GM12878 (cell line): ENCODE results near the gene ITLN1.

Experiments used
- CBX5 ChIP-seq: sonication (generic); IDR thresholded peaks from 2 replicates; pipeline ENCODE4 v1.6.1; 2016; ENCODE audit warnings: low read depth, moderate library complexity, mild to moderate bottlenecking, inconsistent platforms
- CTCF ChIP-seq, 3 experiments: IDR thresholded peaks in 2 of 3; conservative IDR thresholded peaks in 1 of 3; 2 replicates each; pipeline ENCODE4 v1.5.1; 2011; ENCODE audit warnings: low read depth in 3 of 3, low read length in 3 of 3, mild to moderate bottlenecking in 3 of 3, control low read depth in 2 of 3, moderate library complexity in 2 of 3, inconsistent platforms in 1 of 3, mixed read lengths in 1 of 3; ENCODE audit not compliant: control insufficient read depth in 2 of 3, insufficient read depth in 1 of 3; ENCODE audit errors: extremely low read depth in 1 of 3
- FOXM1 ChIP-seq: IDR thresholded peaks from 2 replicates; pipeline ENCODE4 v1.6.1; 2012; ENCODE audit warnings: low read depth, mild to moderate bottlenecking, inconsistent platforms, low read length, moderate library complexity
- POLR2A ChIP-seq: IDR thresholded peaks from 2 replicates; pipeline ENCODE4 v1.6.1; 2011; ENCODE audit warnings: low read depth, mild to moderate bottlenecking, low read length
- SRF ChIP-seq, 2 experiments: IDR thresholded peaks; 2 replicates each; pipeline ENCODE4 v1.6.1; 2011; ENCODE audit warnings: low read depth in 2 of 2, low read length in 2 of 2, mild to moderate bottlenecking in 1 of 2, moderate library complexity in 1 of 2
- ZBTB33 ChIP-seq: fragments of 450-650 bp; IDR thresholded peaks from 2 replicates; pipeline ENCODE4 v1.6.1; 2017; ENCODE audit warnings: mild to moderate bottlenecking

- TF ChIP-seq SRF (IDR thresholded peaks at IDR 0.05; ENCODE audit: low read depth in 2 of 2, low read length in 2 of 2) (no peak), CBX5 (no peak), ZBTB33 (no peak), FOXM1 (no peak), CTCF (IDR thresholded peaks at IDR 0.05 in 2 of 3, conservative IDR thresholded peaks at IDR 0.05 in 1 of 3; ENCODE audit: control insufficient read depth in 2 of 3, extremely low read depth in 1 of 3, insufficient read depth in 1 of 3, low read depth in 3 of 3, low read length in 3 of 3) (no peak), POLR2A (no peak)
These were observed 18.2 kb downstream of the ITLN1 start for GRCh38 chr1:160866695-160867260.
